GM18519 (cell line): ENCODE results near the gene LEF1.

Experiments
- ATAC-seq: cut with Tn5 transposase; IDR thresholded peaks from one replicate; pipeline ENCODE4 v1.9.1; 2021; ENCODE audit warnings: mild to moderate bottlenecking, moderate library complexity; ENCODE audit not compliant: unreplicated experiment, low FRiP score

LEF1 gene

DNA sequence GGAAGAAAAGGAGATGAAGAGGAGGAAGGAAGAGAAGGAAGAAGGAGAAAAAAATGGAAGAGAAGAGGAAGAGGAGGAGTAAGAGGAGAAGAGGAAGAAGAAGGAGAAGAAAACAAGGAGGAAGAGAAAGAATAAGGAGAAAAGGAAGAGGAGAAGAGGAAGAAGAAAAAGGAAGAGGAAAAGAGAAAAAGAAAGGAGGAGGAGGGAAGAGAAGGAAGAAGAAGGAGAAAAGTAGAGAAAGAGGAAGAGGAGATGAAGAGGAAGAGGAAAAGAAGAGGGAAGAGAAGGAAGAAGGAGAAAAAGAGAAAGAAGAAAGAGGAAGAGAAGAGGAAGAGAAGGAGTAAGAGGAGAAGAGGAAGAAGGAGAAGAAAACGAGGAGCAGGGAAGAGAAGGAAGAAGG is 11.8 kb upstream of the LEF1 start:
- ATAC-seq, result no peak

DNA sequence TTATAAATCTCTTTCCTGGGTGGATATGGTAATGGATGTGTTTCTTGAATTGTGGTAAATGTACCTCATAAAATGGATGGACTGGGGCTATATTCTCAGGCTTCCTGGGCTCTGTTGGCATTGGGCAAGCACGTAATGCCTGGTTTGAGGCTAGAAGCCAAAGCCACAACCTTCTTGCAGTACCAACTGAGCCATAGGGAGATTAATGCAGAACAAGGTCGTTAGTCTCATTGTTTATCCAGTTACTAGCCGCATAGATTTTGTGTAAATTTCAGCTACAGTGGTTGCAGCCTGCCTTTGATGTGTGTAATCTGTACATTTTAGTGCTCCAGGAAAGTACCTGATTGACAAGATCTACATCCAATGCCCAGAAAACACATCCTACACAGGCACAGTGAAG is 7.2 kb upstream of the LEF1 start:
- no peak for ATAC-seq

DNA sequence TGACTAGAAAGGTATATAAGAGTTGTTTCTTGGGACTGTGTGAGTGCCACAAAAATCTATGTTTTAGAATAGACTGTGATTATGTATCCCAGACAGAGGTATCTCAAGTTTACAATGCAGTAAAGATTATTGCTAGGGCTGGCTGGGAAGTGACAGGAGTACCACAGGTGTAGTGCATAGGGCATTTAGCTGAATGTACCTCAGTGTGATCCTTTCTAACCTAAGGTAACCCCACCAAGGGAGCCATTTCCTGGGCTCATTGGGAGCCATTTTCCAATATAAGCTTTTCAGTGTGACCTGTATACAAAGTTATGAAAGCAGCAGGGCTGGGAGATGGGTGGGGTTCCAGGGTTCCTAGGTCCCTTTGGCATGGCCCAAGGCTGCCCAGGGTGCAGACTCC is 6.1 kb upstream of the LEF1 start:
- no peak for ATAC-seq

DNA sequence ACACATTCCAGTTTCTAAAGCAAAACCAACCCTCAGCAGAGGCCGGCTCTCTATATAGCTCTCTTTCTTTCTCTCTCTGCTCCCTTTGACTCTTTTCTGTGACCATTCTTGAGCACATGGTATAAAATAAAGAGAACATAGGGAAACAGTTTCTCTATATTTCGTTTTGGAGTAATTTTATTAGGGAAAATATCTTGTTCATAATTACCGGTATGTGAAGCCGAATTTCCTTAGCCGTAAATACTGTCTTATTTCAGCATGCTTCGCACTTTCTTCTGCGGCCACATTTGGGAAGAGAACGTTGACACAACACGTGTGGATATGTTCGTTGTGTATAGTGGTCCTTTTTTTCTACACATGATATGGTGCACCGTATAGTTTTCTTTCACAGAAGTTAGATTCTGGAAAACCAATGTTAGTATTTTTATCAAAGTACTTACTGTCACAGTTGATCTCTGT is 4.9 kb upstream of the LEF1 start:
- ATAC-seq, result no peak

DNA sequence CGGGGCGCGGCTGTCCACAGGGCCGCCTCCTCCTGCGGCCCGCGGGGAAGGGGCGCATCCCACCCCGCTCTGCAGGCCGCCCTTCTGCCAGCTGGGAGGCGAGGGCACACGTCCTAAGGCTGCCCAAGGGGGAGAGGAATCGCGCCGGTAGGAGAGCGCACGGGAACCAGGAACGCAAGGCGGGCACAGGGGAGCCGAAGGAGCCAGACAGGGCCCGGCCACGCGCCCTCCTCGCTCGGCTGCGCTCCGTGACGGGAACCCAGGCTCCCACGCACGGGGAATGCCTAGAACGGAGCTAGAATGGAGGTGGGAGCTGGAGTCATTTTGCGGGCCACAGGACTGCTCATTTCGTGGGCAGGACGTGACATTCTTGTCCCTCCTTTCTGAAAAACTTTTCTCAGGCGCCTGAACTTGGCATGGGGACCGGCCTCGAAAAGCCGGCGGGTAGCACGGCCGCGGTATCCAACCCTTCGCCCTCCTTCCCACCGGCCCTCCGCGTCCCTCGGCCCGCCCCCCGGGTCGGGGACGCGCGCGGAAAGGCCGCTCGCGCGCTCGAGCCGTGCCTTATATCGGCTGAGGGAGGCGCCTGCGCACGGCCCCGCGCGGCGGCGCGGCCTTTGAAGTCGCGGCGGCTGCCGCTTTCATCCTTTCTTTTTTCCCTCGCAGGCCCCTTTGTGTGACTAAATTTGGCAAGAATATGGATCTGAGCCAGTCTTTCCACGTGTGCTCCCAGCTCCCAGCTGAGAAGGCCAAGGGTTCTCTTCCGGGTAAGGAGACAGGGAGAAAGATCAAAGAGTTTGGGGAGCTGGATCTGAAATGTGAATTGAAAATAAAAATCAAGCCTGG is 4.2 kb upstream of the LEF1 start:
- no peak for ATAC-seq

DNA sequence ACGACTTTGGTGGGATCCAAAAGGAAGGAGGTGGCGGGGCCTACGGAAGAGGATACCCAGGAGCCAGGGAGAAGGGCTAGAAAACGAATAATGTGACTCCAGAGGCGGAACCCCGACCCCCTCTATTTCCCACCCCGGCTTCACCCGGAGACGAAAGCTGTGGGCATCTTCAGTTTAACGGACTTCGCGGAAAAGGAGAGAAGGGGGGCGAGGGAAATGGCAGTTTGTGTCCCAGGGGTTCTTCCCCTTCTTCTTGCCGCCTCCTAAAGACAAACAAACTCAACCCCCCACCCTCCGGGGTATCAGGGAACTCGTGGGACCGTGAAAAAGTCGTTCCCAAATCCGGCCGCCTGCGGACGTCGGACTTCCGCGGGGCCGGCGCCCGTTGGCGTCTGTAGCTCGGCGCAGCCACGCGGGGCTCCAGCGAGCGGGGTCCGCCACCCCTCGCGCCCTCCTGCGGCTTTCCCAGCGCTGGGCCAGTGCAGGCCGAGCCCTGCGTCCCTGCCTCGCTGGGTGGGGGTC is 3.6 kb upstream of the LEF1 start:
- no peak for ATAC-seq

DNA sequence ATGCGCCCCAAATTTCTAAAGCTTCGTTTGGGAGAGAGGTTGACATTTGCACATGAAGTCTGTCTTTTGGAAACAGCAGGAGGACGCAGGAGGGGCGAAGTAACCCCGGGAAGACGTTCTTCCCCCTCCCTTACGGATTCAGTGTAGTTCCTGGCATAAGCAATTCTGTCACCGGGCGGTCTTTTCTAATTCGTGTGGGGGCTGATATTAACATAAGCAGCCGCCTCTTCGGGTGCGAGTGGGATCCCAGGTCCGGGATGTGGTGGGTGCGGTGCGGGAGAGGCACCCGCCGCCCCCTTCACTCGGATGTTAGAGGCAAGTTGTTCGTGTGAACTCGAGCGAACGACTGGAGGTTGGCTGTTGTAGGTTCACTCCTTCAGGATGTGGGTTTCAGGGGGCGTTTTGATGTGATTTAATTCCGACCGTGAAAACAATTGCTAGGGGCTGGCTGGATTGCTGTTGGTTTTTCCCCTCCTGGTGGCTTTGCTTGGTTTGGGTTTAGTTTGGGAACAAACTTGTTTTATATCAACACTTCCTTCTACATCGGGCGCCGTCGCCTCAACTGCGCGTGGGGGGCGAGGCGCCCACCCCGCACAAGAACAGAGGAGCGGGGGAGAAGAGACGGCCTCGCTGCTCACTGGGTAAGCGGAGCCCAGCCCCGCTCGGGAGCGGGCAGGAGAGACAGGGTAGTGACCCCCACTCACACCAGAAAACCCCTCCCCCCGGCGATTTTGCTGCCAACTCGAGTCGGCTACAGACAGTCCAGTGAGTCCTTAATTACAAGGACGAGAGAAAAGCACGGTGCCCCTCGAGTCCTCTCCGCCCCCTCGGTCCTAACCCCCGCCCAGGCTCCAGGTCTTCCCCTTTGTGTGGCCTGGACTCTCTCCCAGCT is 2.9 kb upstream of the LEF1 start:
- ATAC-seq, result no peak

DNA sequence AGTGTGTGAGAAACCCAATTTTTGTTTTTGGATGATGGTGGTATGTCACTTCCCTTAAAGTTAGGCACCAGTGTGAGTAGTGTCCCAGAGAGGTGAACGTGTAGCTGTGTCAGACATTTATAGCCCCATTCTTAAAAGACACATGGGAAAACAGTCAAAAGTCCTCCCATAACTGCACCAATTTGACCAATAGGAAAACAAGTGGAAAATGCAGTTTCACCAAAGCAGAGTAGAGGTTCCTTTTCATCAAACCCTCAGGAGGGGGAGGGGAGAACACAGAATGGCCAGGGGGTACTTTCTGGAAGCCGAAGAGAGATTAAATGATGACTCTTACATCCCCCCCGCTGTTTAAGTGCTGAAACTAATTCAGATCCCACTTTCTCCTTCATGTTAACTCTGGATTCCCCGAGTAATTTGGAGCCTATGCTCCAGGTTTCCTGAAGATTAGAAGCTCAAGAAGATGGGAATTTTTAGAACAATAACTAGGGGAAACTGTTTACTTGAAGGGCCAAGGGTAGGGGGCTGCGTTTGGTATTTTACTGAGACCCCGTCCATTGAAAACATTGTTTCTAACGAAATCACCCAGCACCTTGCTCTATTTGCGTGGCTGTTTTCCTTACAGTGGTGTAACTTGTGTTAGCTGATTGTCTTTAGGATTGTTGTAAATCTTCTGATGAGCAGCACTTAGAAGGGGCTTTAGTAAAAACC is 2.1 kb upstream of the LEF1 start:
- ATAC-seq, result no peak

DNA sequence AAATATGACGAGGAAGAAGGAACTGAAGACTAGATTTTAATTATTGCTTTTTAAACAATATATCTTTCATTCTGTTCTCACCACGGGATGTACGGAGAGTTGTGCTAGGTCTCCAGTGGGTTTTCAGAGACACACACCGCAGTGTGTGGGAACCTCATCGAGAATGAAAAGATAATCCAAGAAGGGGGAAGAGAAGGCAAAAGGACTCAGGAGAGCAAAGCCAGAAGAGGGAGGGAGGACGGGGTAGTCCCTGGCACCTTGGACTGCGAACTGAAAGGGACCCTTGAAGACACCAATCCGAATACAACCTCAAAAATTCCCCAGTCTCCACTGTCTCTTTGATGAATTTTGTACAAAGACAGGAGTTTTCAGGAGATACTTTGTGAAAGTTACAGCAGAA is 932 bp upstream of the LEF1 start:
- ATAC-seq, result no peak

DNA sequence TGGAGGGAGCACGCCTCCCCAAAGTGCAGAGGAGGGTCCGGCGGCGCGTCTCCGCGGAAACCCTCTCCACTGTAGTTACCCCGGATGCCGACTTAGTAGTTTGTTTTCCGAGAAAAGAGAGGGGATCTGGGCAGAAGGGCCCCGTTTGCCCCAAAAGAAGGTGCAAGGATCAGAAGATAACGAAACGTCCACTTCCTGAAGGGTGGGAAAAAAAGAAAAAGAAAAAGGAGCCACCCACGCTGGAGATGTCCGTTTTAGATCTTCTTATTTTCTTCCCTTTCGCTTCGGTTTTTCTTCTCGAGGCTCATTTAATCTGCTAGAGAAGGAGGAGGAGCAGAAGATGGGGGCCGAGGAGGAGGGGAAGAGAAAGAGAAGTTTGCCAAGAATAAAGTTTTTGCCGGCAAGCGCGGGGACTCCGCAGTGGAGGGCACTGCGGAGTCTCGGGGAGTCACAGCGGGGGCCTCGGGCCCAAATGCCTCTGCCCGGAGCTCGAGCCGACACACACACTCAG is 517 bp downstream of the LEF1 start:
- no peak for ATAC-seq

DNA sequence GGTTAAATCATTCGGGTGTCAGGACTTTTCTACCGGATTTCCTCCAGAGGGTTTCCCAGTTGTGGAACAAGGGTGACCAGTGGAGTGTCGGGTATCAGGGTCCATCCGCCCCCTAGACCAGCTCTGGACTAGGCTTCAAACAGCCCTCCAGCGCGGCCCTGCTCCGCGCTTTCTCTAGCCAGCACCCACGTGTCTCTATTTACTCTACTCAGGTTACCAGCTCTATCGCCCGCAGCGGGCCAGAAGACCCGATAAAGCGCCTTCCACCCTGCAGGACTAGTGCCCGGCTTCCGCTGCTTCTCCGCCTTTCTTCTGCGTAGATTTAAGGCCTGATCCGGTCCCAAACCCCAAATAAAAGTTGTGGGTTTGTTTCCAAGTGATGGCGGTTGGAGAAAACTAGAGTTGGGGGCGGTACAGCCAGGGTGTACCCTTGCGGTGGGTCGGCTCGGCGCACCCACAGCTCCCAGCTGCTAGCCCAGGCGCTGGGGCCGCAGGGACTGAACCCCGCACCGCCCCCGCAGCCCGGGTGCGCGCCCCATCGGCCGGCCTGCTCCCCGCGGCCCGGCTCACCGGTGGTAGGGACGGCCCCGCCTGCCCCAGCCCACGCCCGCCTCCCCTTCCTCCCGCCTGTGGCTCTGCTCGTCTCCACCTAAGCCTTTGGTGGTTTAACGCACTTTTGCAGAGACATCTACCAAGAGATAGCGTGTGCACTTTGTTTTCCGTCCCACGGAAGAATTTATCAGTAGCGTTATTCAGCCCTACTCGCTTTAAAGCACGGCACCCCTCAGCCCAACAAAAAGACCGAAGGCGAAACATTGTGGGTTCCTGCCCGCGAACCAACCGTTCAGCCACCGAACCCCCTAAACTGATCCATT is 2.1 kb downstream of the LEF1 start:
- no peak for ATAC-seq

DNA sequence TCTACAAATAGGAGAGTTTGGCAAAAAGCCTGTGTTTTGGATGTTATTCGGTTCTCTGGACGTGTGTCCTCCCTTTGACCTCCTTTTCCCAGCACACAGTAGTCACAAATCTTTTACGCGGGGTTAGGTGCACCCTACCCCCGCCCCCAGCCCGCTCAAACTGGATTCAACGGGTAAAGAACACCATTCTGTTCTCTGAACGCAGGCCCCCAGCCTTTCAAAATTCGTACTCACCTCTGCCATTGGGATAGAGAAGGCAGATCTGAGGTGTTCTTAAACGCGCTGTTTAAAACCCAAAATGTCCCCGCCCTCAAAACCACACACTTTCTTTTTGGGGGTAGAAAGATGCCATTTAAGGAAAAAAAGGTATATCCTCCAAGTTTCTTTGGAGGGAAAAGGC is 2.7 kb downstream of the LEF1 start:
- ATAC-seq, result no peak

DNA sequence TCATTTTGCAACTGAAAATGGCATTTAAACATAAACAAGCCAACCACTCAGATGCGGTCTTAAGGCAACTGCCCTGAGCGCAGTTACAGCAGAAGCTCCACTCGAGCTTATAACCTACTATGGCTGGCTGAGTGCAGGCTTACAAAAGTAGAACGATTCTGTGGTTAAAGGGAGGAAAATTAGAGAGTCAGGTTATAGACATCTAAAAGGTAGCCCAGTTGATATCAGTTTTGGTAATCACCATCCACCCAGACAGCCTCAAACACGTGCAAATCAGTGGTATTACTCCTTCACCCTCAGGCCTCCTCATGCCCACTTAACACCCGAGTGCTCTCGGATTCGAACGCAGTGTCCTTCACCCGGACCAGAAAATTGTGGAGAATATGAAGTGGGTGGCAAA is 3.1 kb downstream of the LEF1 start:
- ATAC-seq, result no peak

DNA sequence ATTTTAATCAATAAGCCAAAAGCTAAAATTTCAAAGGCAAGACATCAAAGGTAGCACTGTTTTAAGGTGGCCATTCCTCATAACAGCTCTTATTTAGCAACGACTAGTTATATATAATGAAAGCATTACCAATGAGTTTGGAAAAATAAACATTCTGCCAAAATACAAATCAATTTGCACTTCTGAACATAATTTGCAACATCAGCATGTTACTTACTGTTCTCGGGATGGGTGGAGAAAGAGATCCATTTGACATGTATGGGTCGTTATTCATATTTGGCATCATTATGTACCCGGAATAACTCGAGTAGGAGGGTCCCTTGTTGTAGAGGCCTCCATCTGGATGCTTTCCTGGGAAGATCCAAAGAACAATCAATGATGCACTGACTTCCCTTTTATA is 5.4 kb downstream of the LEF1 start:
- ATAC-seq, result no peak

DNA sequence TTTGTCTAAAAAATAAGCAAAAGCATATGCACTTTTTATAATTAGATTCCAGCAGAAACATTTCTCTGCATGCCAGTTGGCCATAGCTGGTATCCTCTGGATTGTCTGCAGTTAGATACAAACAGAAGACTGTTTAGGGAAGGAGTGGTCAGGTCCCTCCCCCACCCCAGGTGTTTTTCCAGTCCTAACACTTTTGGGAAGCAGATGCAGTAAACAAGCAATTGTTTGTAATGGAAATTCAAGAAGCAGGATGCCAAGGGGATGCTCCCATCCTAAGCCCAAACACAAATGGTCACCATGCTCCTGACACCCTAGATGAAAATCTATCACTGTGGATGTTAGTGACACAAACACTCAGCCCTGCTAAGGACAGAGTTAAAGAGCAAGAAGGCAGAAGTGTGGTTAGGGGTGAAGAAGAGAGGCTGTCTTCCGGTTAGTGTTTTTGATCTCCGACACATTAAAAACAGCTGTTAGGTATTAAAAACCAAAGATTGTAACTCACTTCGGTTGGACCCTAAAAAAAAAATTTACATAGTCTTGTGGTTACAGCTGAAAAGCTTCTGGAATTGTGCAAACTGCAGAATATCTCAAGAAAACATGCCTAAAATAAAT is 7.9 kb downstream of the LEF1 start:
- ATAC-seq, result no peak

DNA sequence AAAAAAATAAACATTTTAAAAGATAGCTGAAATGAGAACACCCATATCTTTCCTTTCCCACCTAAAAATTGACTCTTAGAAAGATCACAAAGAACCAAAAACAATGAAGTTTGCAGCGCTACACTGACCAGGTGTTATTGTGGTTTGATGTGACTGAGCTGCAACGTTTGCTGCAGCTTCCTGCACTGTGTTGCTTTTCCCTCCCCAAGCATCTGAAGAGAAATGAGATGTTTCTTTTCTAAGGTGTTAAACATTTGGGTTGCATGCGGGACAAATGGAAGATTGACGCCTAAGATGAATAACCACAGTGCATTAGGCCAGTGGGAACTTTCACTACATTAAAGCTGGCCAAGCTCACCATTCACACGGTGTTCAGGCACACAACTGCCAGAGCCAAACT is 8.9 kb downstream of the LEF1 start:
- no peak for ATAC-seq

DNA sequence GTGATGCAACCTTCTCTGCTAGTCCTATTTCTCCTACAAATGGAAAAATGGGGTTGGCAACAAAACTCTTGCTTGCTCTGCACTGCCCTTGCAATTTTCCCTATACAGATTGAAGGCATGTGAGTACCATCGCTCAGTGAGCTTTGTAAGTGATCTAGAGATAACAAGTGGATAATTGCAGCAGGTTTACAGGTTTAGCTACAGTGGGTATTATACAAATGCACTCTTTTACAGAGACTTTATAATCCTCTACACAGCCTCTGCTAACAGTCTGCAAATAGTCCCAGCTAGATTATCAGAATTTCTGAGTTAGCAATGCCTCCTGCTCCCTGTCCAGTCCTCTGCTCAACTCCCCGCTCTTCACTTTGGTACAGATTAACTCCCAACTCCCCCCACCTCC is 11.1 kb downstream of the LEF1 start:
- ATAC-seq, result no peak

DNA sequence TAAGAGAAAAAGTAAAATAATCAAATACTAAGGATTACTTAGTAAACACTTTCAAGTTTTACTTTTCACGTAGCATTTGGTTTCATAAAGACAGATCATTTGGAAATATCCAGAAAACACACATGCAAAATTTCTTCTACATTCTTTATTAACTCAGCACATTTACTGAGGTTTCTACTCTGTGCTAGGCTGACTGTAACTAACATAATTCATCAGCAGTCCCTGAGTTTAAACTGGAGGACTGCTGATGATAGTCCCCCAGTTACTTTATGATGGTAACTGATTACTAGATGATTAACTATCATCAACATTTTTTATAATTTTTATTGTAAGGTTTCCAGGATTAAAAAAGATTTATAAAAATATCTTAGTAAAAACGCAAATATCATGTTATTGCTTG is 12.3 kb downstream of the LEF1 start:
- no peak for ATAC-seq

DNA sequence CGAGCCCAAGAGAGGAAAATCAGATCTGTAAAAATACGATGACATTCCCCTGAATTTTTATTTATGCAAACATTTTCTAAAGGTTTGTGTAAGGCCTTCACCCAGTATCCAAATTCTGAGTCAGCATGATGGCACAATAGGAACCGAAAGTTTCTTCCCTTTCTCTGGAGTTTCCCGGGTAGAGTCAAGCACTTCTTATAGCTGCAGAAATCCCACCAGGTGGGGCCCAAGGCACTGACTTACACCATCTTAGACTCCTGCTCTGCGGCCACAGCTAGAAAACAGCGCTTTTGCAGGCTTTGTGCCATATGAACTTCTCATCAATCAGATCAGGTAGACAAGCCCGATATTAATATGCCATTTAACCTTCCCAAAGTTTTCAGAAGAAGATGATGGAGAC is 13.4 kb downstream of the LEF1 start:
- no peak for ATAC-seq
